Testis (tissue), 2 donors: ENCODE data around the gene NOMO2.

Experiments used
- POLR2A ChIP-seq: fragments of 450-650 bp; IDR thresholded peaks from one replicate; pipeline ENCODE4 v1.6.1; 2017; ENCODE audit warnings: antibody characterized with exemption, mild to moderate bottlenecking, moderate library complexity
- TF ChIP-seq, protein P1 (sequence below), 3 experiments: fragments of 450-650 bp in 2 of 3; fragments of 200-600 bp in 1 of 3; sonication (generic) in 1 of 3; IDR thresholded peaks; one replicate each; pipeline ENCODE4 v1.5.1; 2016 to 2019; ENCODE audit warnings: antibody characterized with exemption in 3 of 3, mild to moderate bottlenecking in 2 of 3, moderate library complexity in 1 of 3

DNA sequence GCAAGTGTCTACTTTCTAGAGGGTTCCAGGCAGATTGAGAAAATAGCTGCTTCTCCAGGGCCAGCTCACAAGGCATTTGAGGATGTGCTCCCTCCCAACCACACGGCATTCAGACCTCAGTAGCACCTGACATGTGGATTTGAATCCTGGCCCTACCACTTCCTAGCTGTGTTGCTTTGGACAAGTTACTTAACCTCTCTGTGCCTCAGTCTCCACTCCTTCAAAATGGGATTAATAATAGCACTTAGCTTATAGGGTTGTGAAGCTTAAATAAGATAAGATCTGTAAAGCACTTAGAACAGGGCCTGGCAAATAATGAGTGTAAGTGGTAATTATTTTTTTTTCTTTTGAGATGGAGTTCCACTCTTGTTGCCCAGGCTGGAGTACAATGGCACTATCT, 21.0 kb upstream of the NOMO2 start:
- TF ChIP-seq, protein P1, sequence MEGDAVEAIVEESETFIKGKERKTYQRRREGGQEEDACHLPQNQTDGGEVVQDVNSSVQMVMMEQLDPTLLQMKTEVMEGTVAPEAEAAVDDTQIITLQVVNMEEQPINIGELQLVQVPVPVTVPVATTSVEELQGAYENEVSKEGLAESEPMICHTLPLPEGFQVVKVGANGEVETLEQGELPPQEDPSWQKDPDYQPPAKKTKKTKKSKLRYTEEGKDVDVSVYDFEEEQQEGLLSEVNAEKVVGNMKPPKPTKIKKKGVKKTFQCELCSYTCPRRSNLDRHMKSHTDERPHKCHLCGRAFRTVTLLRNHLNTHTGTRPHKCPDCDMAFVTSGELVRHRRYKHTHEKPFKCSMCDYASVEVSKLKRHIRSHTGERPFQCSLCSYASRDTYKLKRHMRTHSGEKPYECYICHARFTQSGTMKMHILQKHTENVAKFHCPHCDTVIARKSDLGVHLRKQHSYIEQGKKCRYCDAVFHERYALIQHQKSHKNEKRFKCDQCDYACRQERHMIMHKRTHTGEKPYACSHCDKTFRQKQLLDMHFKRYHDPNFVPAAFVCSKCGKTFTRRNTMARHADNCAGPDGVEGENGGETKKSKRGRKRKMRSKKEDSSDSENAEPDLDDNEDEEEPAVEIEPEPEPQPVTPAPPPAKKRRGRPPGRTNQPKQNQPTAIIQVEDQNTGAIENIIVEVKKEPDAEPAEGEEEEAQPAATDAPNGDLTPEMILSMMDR (IDR thresholded peaks at IDR 0.05), result no peak
- TF ChIP-seq POLR2A, result no peak
